NB4 (cell line): Measurements from ENCODE around the gene CMC1.

Experiments used
- DNase-seq: peaks from one replicate; pipeline ENCODE4 v3.0.0; 2010; ENCODE audit warnings: low read depth
- H3K4me3 ChIP-seq: one replicate; pipeline ENCODE4 v1.5.1; 2011; ENCODE audit warnings: mild to moderate bottlenecking, low read depth, low read length, moderate library complexity
- CTCF ChIP-seq: IDR thresholded peaks from one replicate; pipeline ENCODE4 v1.5.1; 2012; ENCODE audit warnings: low read depth, low read length
- MYC ChIP-seq: IDR thresholded peaks from 2 replicates; pipeline ENCODE4 v1.6.1; 2011; ENCODE audit warnings: low read depth, low read length
- POLR2A ChIP-seq: IDR thresholded peaks from 2 replicates; pipeline ENCODE4 v1.6.1; 2011; ENCODE audit warnings: mild to moderate bottlenecking; ENCODE audit not compliant: insufficient read length; ENCODE audit errors: extremely low read depth
- TF ChIP-seq, protein P1 (sequence below): IDR thresholded peaks from 2 replicates; pipeline ENCODE4 v1.6.1; 2011; ENCODE audit warnings: low read depth, low read length

The CMC1 gene

DNA sequence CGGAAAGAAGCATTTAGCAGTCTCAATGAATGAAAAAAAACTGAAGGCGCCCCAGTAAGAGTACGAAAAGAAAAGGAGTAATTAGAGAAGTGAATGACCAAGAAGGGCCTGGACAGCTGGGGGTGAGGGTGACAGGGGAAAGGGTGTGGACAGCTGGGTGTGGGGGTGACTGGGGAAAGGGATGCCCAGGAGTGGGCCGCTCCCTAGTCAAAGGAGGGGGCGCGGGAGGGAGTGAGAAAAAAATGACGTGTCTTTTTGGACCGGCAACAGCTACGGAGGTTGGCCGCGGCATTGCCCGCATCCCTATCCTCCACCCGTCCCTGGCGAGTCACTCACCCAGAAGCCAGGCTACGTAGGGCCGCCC, 106.8 kb downstream of the CMC1 start:
- TF ChIP-seq CTCF: no peak
- no peak for TF ChIP-seq MYC
- no peak for TF ChIP-seq POLR2A
- TF ChIP-seq, protein P1, sequence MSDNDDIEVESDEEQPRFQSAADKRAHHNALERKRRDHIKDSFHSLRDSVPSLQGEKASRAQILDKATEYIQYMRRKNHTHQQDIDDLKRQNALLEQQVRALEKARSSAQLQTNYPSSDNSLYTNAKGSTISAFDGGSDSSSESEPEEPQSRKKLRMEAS: no peak
- H3K4me3 ChIP-seq: peak overlapping the region; percentile 81
- DNase-seq: no peak

- peak; percentile 64 for TF ChIP-seq POLR2A
- TF ChIP-seq, protein P1: peak; percentile 23
- TF ChIP-seq MYC: peak; percentile 72
- TF ChIP-seq CTCF: peak; percentile 9
- DNase-seq: peak; percentile 96
- H3K4me3 ChIP-seq: peak within 1 kb of the TSS; percentile 81
Measured at GRCh38 chr3:28348629-28349468, 107.4 kb downstream of the CMC1 start, which contains the start of the genes AZI2 and ZCWPW2. TSS of gene AZI2 (minus strand) at chr3:28348824. CDS start at chr3:28340617, 8,207 bp downstream. TSS of gene ZCWPW2 (plus strand) at chr3:28348721. CDS start at chr3:28413069, 64,348 bp downstream.

GRCh38 chr3:28349469-28350000, 108.1 kb downstream of the CMC1 start:
- H3K4me3 ChIP-seq: peak overlapping the region; percentile 81
- DNase-seq: no peak
- TF ChIP-seq MYC: no peak
- TF ChIP-seq CTCF: no peak
- no peak for TF ChIP-seq POLR2A
- TF ChIP-seq, protein P1: no peak
